Mesothelial cell of epicardium (in vitro differentiated cells): ENCODE measurements around the gene TBC1D19. TPM values are rescaled to one million over a fixed set of nuclear protein-coding genes. Genes with fewer than 3 reads are reported as not detected.
A peak's percentile ranks its signal among the peaks of the same experiment; 100 is the strongest.
"Not testable (repeated sequence)": the region's sequence is repeated elsewhere in the genome, so short reads cannot be mapped to it uniquely, and the experiment has no call there.

ENCODE experiments used
- DNase-seq, 2 experiments: peaks; one replicate each; pipeline ENCODE4 v3.0.0; 2021; ENCODE audit warnings: low spot score in 2 of 2; ENCODE audit not compliant: unreplicated experiment in 2 of 2
- H3K27ac Mint-ChIP-seq: 2 replicates; pipeline ENCODE4 v1.8.0; 2021; ENCODE audit warnings: mixed read lengths
- H3K27me3 Mint-ChIP-seq: 2 replicates; pipeline ENCODE4 v1.8.0; 2021; ENCODE audit warnings: low read depth, mixed read lengths
- H3K36me3 Mint-ChIP-seq: 2 replicates; pipeline ENCODE4 v1.8.0; 2021; ENCODE audit warnings: mixed read lengths
- H3K4me1 Mint-ChIP-seq: 2 replicates; pipeline ENCODE4 v1.8.0; 2021; ENCODE audit warnings: mixed read lengths
- H3K4me3 Mint-ChIP-seq: 2 replicates; pipeline ENCODE4 v1.8.0; 2021; ENCODE audit warnings: mild to moderate bottlenecking, moderate library complexity, mixed read lengths
- H3K9me3 Mint-ChIP-seq: 2 replicates; pipeline ENCODE4 v1.8.0; 2021; ENCODE audit warnings: mixed read lengths
- CTCF ChIP-seq: fragments of 200-600 bp; sonication (generic); IDR thresholded peaks from one replicate; pipeline ENCODE4 v1.5.0; 2021; ENCODE audit warnings: antibody characterized with exemption; ENCODE audit not compliant: unreplicated experiment
- total RNA-seq: library from RNA; stranded (reverse); gene quantifications from 3 replicates; pipeline ENCODE4 v1.2.1, GENCODE V29; 2021

TBC1D19 gene
- 14.1 to 15.7 TPM (median 14.6 TPM) in 3 replicates for total RNA-seq

DNA sequence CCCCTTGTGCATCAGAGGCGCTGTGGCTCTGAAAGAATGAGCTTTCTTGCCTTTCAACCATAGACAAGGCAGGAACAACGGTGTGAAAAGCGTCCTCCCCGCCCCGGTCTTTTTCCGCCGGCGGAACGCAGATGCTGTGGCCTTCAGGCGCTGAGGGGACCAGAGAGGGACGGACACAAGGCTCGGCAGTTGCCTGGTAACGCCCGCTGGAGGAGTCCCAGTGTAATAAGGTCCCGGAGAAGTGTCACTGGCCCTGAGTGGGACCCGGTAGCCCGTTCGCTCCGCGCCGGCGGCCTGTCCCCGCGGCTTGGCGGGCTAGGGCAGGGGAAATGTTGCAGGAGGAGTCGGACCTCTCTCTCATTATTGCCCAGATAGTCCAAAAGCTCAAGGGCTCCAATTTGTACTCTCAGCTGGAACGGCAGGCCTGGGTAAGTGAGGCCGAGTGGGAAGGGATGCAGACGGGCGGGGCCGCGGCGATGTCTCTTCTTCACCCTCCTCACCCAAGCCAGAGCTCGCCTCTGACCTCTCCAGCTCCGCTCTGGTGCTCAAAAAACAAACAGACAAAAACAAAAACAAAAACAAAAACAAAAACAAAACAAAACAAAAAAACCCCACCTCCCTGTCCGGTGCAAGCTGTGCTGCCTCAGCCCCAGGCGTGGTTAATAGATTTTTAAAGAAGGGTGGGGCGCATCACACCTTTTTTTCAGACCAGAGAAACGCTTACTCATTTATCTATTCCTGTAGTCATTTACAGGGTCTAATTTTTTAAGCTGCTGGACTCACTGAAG, at the start of gene TBC1D19:
TSS of gene TBC1D19 (plus strand) at position 220 of the 788 bp plus-strand sequence. CDS start at position 330, 110 bp downstream.
- H3K4me3 Mint-ChIP-seq, result peak within 1 kb of the TSS; percentile 98
- TF ChIP-seq CTCF, result no peak
- no peaks in the 10 kb centered on the region for H3K27me3 Mint-ChIP-seq
- H3K36me3 Mint-ChIP-seq, result peaks cover 6% of the 10 kb centered on the region
- peaks cover 6% of the 10 kb centered on the region for H3K9me3 Mint-ChIP-seq
- peak; percentile 56 to 84 for DNase-seq
- H3K27ac Mint-ChIP-seq, result peak within 1 kb of the TSS; percentile 90
- H3K4me1 Mint-ChIP-seq, result peaks cover 21% of the 10 kb centered on the region

DNA sequence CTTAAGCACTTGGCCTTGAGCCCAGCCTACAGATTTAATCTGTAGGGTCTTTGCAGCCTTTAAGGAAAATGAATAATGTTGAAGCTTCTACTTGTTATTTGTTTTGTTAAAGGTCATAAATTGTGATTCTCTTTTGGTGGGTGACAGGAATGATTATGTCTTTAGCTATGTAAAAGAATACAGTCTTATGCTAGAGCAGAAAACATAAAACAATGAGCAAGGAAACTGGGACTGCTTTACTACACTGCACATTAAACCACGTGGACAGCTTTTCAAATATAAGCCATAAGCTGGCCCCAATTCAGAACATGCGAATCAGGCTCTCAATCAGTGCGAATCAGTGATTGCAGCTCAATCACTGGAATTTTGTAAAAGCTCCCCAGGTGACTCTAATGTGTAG, 40.9 kb upstream of the TBC1D19 start:
- Mint-ChIP-seq H3K27ac (no peak overlapping the region), H3K36me3 (no peaks in the 10 kb centered on the region), H3K9me3 (peaks cover 34% of the 10 kb centered on the region), H3K27me3 (no peaks in the 10 kb centered on the region), H3K4me1 (peaks cover 4% of the 10 kb centered on the region), H3K4me3 (no peak overlapping the region)
- no peak for DNase-seq
- TF ChIP-seq CTCF, result no peak

- Mint-ChIP-seq H3K36me3 (no peaks in the 10 kb centered on the region), H3K4me3 (no peak overlapping the region), H3K27me3 (no peaks in the 10 kb centered on the region), H3K9me3 (peaks cover 34% of the 10 kb centered on the region), H3K4me1 (peaks cover 4% of the 10 kb centered on the region), H3K27ac (no peak overlapping the region)
- no peak for DNase-seq
- no peak for TF ChIP-seq CTCF
Measured at GRCh38 chr4:26544421-26544820, 39.5 kb upstream of the TBC1D19 start.

DNA sequence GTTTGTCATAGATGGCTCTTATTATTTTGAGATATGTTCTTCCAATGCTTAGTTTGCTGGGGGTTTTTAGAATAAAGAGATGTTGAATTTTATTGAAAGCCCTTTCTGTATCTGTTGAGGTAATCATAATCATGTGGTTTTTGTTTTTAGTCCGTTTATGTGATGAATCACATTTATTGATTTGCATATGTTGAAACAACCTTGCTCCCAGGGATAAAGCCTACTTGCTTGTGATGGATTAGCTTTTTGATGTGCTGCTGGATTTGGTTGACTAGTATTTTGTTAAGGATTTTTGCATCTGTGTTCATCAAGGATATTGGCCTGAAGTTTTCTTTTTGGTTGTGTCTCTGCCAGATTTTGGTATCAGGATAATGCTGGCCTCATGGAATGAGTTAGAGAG, 35.5 kb upstream of the TBC1D19 start:
- H3K9me3 Mint-ChIP-seq, result peaks cover 48% of the 10 kb centered on the region
- not testable (repeated sequence) for H3K27me3 Mint-ChIP-seq, DNase-seq, H3K36me3 Mint-ChIP-seq, H3K4me3 Mint-ChIP-seq, H3K4me1 Mint-ChIP-seq, H3K27ac Mint-ChIP-seq

GRCh38 chr4:26557164-26557563, 26.7 kb upstream of the TBC1D19 start:
- Mint-ChIP-seq H3K4me3 (no peak overlapping the region), H3K27ac (no peak overlapping the region), H3K36me3 (no peaks in the 10 kb centered on the region), H3K4me1 (no peaks in the 10 kb centered on the region), H3K9me3 (peaks cover 51% of the 10 kb centered on the region), H3K27me3 (peaks cover 6% of the 10 kb centered on the region)
- TF ChIP-seq CTCF, result no peak
- DNase-seq, result no peak

- no peak for DNase-seq
- H3K27ac Mint-ChIP-seq, result no peak overlapping the region
- peaks cover 6% of the 10 kb centered on the region for H3K27me3 Mint-ChIP-seq
- no peaks in the 10 kb centered on the region for H3K36me3 Mint-ChIP-seq
- TF ChIP-seq CTCF, result no peak
- H3K4me1 Mint-ChIP-seq, result no peaks in the 10 kb centered on the region
- peaks cover 40% of the 10 kb centered on the region for H3K9me3 Mint-ChIP-seq
- no peak overlapping the region for H3K4me3 Mint-ChIP-seq
Measured at GRCh38 chr4:26558166-26558895, 25.6 kb upstream of the TBC1D19 start.
